ENCODE measurements around the gene SGMS1. TPM values are rescaled to one million over a fixed set of nuclear protein-coding genes. Genes with fewer than 3 reads are reported as not detected.

The SGMS1 gene
- total and polyA plus RNA-seq, 2 donors (not counting 3 experiments of a cell fraction or from before 2014, with no cell fraction given), result 9.7 to 23.7 TPM

- Histone ChIP-seq H3K36me3 (ENCODE audit: control insufficient read depth in 2 of 2, extremely low read depth in 1 of 2, insufficient read depth in 2 of 2, low read length in 2 of 2) (no peaks in the 10 kb centered on the region), H3K27ac (ENCODE audit: insufficient read depth, low read depth, low read length) (no peak overlapping the region), H3K9ac (replicated peaks; ENCODE audit: extremely low read depth, insufficient read depth, low read length) (no peak overlapping the region), H3K9me1 (replicated peaks; ENCODE audit: control insufficient read depth, extremely low read depth, insufficient read depth, low read length) (no peaks in the 10 kb centered on the region), H2AFZ (ENCODE audit: low read depth, low read length) (no peak overlapping the region), H3K27me3 (ENCODE audit: control insufficient read depth in 2 of 2, insufficient read depth in 2 of 2, low read length in 2 of 2) (no peaks in the 10 kb centered on the region), H3K79me2 (ENCODE audit: control insufficient read depth, insufficient read depth, low read length) (no peaks in the 10 kb centered on the region), H4K20me1 (replicated peaks; ENCODE audit: control insufficient read depth, extremely low read depth, insufficient read depth, low read length) (no peaks in the 10 kb centered on the region), H3K4me2 (ENCODE audit: insufficient read depth, low read length) (no peak overlapping the region), H3K9me3 (replicated peaks; ENCODE audit: control insufficient read depth, insufficient read depth, low read length) (no peaks in the 10 kb centered on the region), H3K4me3 (replicated peaks in 1 of 3; ENCODE audit: insufficient read depth in 1 of 3, low read depth in 1 of 3, low read length in 3 of 3) (no peak overlapping the region), H3K4me1 (ENCODE audit: control insufficient read depth, extremely low read depth, insufficient read depth, low read length) (no peaks in the 10 kb centered on the region)
- TF ChIP-seq MAX (IDR thresholded peaks at IDR 0.05; ENCODE audit: insufficient read depth, insufficient read length) (no peak), FOS (IDR thresholded peaks at IDR 0.05; ENCODE audit: borderline replicate concordance, insufficient read depth, low read length) (no peak), EZH2 (IDR thresholded peaks at IDR 0.05; ENCODE audit: borderline replicate concordance, low read depth, low read length, severe bottlenecking) (no peak), POLR2AphosphoS5 (IDR thresholded peaks at IDR 0.05; ENCODE audit: insufficient read depth, low read depth, low read length) (no peak), POLR2A (IDR thresholded peaks at IDR 0.05; ENCODE audit: low read depth, low read length) (no peak), JUN (IDR thresholded peaks at IDR 0.05; ENCODE audit: borderline replicate concordance, insufficient read depth, insufficient read length, low read depth) (no peak), MYC (IDR thresholded peaks at IDR 0.05; ENCODE audit: low read depth, low read length) (no peak), GATA2 (IDR thresholded peaks at IDR 0.05; ENCODE audit: insufficient read depth, insufficient read length, low read depth, low read length) (no peak)
- TF ChIP-seq, protein P1, sequence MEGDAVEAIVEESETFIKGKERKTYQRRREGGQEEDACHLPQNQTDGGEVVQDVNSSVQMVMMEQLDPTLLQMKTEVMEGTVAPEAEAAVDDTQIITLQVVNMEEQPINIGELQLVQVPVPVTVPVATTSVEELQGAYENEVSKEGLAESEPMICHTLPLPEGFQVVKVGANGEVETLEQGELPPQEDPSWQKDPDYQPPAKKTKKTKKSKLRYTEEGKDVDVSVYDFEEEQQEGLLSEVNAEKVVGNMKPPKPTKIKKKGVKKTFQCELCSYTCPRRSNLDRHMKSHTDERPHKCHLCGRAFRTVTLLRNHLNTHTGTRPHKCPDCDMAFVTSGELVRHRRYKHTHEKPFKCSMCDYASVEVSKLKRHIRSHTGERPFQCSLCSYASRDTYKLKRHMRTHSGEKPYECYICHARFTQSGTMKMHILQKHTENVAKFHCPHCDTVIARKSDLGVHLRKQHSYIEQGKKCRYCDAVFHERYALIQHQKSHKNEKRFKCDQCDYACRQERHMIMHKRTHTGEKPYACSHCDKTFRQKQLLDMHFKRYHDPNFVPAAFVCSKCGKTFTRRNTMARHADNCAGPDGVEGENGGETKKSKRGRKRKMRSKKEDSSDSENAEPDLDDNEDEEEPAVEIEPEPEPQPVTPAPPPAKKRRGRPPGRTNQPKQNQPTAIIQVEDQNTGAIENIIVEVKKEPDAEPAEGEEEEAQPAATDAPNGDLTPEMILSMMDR (IDR thresholded peaks at IDR 0.05; ENCODE audit: extremely low read depth in 1 of 2, insufficient read depth in 1 of 2, low read depth in 1 of 2, low read length in 2 of 2), result no peak
- DNase-seq (ENCODE audit: low read depth, low spot score), result no peak
- POLR2A ChIA-PET, result no interaction called here
- dilution Hi-C loops (cut with MboI; ENCODE audit: extremely low pct_ligation_motif_present, low sequenced_read_pairs), result no loop called here
- intact Hi-C loops (cut with micrococcal nuclease), result no loop called here
- FAIRE-seq, result no peak
- no TSS peak for BruUV-seq (replicated peaks)
- CTCF ChIA-PET, result interaction anchor here (1.4 kb wide), 1 partner anchor 10 kb away, joined by 4 read pairs; no protein-coding TSS in a partner anchor
These were observed 100.4 kb downstream of the SGMS1 start for GRCh38 chr10:50523357-50523756.

Measured in endothelial cell of umbilical vein (primary cell).